HepG2 (cell line): ENCODE results near the gene PHF23. TPM values are rescaled to one million over a fixed set of nuclear protein-coding genes. Genes with fewer than 3 reads are reported as not detected.
A peak's percentile ranks its signal among the peaks of the same experiment; 100 is the strongest.

Source experiments
- ARID2 ChIP-seq: sonication (generic); formaldehyde crosslinking; IDR thresholded peaks from 2 replicates; pipeline ENCODE4 v1.8.1; 2022; ENCODE audit warnings: mild to moderate bottlenecking, missing genetic modification reagents, borderline replicate concordance
- E2F1 ChIP-seq: sonication (generic); formaldehyde crosslinking; IDR thresholded peaks from 2 replicates; pipeline ENCODE4 v1.5.0; 2020; ENCODE audit warnings: missing genetic modification reagents
- FIP1L1 ChIP-seq: fragments of 200-400 bp; formaldehyde crosslinking; IDR thresholded peaks from 2 replicates; pipeline ENCODE4 v1.6.1; 2018; ENCODE audit warnings: low read depth, mild to moderate bottlenecking, low read length, moderate library complexity, borderline replicate concordance; ENCODE audit not compliant: insufficient read depth
- KIAA2018 ChIP-seq: sonication (generic); formaldehyde crosslinking; IDR thresholded peaks from 2 replicates; pipeline ENCODE4 v1.5.0; 2020; ENCODE audit warnings: mild to moderate bottlenecking, missing genetic modification reagents, borderline replicate concordance
- MBNL3 ChIP-seq: fragments of 250-450 bp; sonication (Bioruptor Pico); conservative IDR thresholded peaks from 2 replicates; pipeline ENCODE4 v1.8.0; 2022; ENCODE audit warnings: mild to moderate bottlenecking, inconsistent platforms
- NFE2L2 ChIP-seq: fragments of 150-350 bp; IDR thresholded peaks from 2 replicates; pipeline ENCODE4 v1.6.1; 2014; ENCODE audit warnings: low read length
- NR1H2 ChIP-seq: sonication (generic); formaldehyde crosslinking; IDR thresholded peaks from 2 replicates; pipeline ENCODE4 v1.8.1; 2022; ENCODE audit warnings: low read depth, missing genetic modification reagents, borderline replicate concordance
- PAX8 ChIP-seq: sonication (generic); formaldehyde crosslinking; IDR thresholded peaks from 2 replicates; pipeline ENCODE4 v1.8.0; 2022; ENCODE audit warnings: mild to moderate bottlenecking, missing genetic modification reagents, borderline replicate concordance
- PHB2 ChIP-seq: fragments of 450-650 bp; IDR thresholded peaks from 2 replicates; pipeline ENCODE4 v1.6.1; 2018; ENCODE audit not compliant: partially characterized antibody
- RFX5 ChIP-seq: IDR thresholded peaks from 2 replicates; pipeline ENCODE4 v1.6.1; 2011; ENCODE audit warnings: low read depth, low read length, improper control_type of control experiment
- SMYD3 ChIP-seq: sonication (generic); formaldehyde crosslinking; IDR thresholded peaks from 2 replicates; pipeline ENCODE4 v1.8.1; 2023; ENCODE audit warnings: mild to moderate bottlenecking, missing genetic modification reagents
- YY1 ChIP-seq: IDR thresholded peaks from 2 replicates; pipeline ENCODE4 v1.6.1; 2011; ENCODE audit warnings: low read length, low read depth, moderate library complexity, mild to moderate bottlenecking; ENCODE audit not compliant: insufficient read depth, insufficient replicate concordance
- ZKSCAN1 ChIP-seq: fragments of 150-350 bp; IDR thresholded peaks from 2 replicates; pipeline ENCODE4 v1.6.1; 2014; ENCODE audit warnings: low read length
- ZNF773 ChIP-seq: sonication (generic); formaldehyde crosslinking; IDR thresholded peaks from 2 replicates; pipeline ENCODE4 v1.4.0; 2020; ENCODE audit warnings: missing genetic modification reagents, borderline replicate concordance
- polyA plus RNA-seq, 8 experiments: library from polyadenylated mRNA; depleted of rRNA in 3 of 8; stranded (reverse) in 7 of 8; unstranded in 1 of 8; fragments of >200 nt; fragmentation: Illumina TruSeq in 4 of 8; extraction: Trizol in 4 of 8; gene quantifications; 2 replicates each; pipeline versions ENCODE4 v1.2.1 to v1.2.3, GENCODE V29; 2011 to 2016; ENCODE audit warnings: low read depth in 4 of 8, missing spikeins in 1 of 8, mixed read lengths in 1 of 8; ENCODE audit not compliant: insufficient read depth in 1 of 8
- total RNA-seq, 5 experiments: library from RNA; depleted of rRNA; stranded (reverse); fragments of >200 nt; fragmentation: Illumina TruSeq; extraction: Trizol; gene quantifications; 2 replicates each; pipeline ENCODE4 v1.2.3, GENCODE V29; 2016; ENCODE audit warnings: low read depth in 1 of 5
- TF ChIP-seq, protein P1 (sequence below): sonication (generic); formaldehyde crosslinking; IDR thresholded peaks from 2 replicates; pipeline ENCODE4 v1.8.0; 2022; ENCODE audit warnings: mild to moderate bottlenecking, missing genetic modification reagents; ENCODE audit not compliant: insufficient replicate concordance
- TF ChIP-seq, protein P2 (sequence below): sonication (generic); IDR thresholded peaks from 2 replicates; pipeline ENCODE4 v1.6.1; 2016; ENCODE audit warnings: low read depth, borderline replicate concordance

The PHF23 gene
- total and polyA plus RNA-seq, 2 of the 13 experiments (the other 11 are each of a cell fraction or from before 2014, with no cell fraction given) = 27.6 to 33.2 TPM

GRCh38 chr17:7280519-7281073, 41.3 kb upstream of the PHF23 start (continued):
- TF ChIP-seq ZKSCAN1 (no peak), ARID2 (CRISPR knock-in tag) (no peak), PHB2 (no peak), RFX5 (no peak), YY1 (peak; percentile 38), FIP1L1 (no peak), KIAA2018 (CRISPR knock-in tag) (no peak), MBNL3 (CRISPR knock-in tag) (no peak), NR1H2 (no peak), PAX8 (CRISPR knock-in tag) (no peak), NFE2L2 (no peak), SMYD3 (no peak), ZNF773 (CRISPR knock-in tag) (no peak), E2F1 (no peak)
- TF ChIP-seq, protein P1, sequence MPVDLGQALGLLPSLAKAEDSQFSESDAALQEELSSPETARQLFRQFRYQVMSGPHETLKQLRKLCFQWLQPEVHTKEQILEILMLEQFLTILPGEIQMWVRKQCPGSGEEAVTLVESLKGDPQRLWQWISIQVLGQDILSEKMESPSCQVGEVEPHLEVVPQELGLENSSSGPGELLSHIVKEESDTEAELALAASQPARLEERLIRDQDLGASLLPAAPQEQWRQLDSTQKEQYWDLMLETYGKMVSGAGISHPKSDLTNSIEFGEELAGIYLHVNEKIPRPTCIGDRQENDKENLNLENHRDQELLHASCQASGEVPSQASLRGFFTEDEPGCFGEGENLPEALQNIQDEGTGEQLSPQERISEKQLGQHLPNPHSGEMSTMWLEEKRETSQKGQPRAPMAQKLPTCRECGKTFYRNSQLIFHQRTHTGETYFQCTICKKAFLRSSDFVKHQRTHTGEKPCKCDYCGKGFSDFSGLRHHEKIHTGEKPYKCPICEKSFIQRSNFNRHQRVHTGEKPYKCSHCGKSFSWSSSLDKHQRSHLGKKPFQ (CRISPR knock-in tag) = peak; percentile 45
- TF ChIP-seq, protein P2, sequence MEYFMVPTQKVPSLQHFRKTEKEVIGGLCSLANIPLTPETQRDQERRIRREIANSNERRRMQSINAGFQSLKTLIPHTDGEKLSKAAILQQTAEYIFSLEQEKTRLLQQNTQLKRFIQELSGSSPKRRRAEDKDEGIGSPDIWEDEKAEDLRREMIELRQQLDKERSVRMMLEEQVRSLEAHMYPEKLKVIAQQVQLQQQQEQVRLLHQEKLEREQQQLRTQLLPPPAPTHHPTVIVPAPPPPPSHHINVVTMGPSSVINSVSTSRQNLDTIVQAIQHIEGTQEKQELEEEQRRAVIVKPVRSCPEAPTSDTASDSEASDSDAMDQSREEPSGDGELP = no peak
